GM21515 (cell line): ENCODE measurements around the gene OR8B8.
"Not testable (repeated sequence)": the region's sequence is repeated elsewhere in the genome, so short reads cannot be mapped to it uniquely, and the experiment has no call there.

Source experiments
- ATAC-seq: cut with Tn5 transposase; IDR thresholded peaks from one replicate; pipeline ENCODE4 v1.9.1; 2021; ENCODE audit not compliant: unreplicated experiment

The OR8B8 gene

GRCh38 chr11:124445646-124446150 lies at the start of gene OR8B8:
Gene OR8B8, minus strand, starts transcription at chr11:124445696. Its CDS starts 4,611 bp downstream, at chr11:124441085.
- ATAC-seq = no peak

- ATAC-seq = no peak
Observed at GRCh38 chr11:124493016-124493655, 47.6 kb upstream of the OR8B8 start.

- ATAC-seq = no peak
Observed at GRCh38 chr11:124483422-124483821, 37.9 kb upstream of the OR8B8 start.

GRCh38 chr11:124482362-124483147 lies 37.1 kb upstream of the OR8B8 start:
- no peak for ATAC-seq

GRCh38 chr11:124481365-124482323 lies 36.1 kb upstream of the OR8B8 start:
- ATAC-seq = peak; percentile 62

- ATAC-seq = no peak
Observed at GRCh38 chr11:124479561-124479960, 34.1 kb upstream of the OR8B8 start.

- no peak for ATAC-seq
Observed at GRCh38 chr11:124475265-124475664, 29.8 kb upstream of the OR8B8 start.

- no peak for ATAC-seq
Observed at GRCh38 chr11:124474779-124475178, 29.3 kb upstream of the OR8B8 start.

GRCh38 chr11:124474079-124474478 lies 28.6 kb upstream of the OR8B8 start:
- no peak for ATAC-seq

GRCh38 chr11:124473476-124473875 lies 28.0 kb upstream of the OR8B8 start:
- no peak for ATAC-seq

- no peak for ATAC-seq
Observed at GRCh38 chr11:124470561-124471227, 25.2 kb upstream of the OR8B8 start.

GRCh38 chr11:124467381-124467927 lies 22.0 kb upstream of the OR8B8 start:
- no peak for ATAC-seq

- ATAC-seq = no peak
Observed at GRCh38 chr11:124465368-124465767, 19.9 kb upstream of the OR8B8 start.

- ATAC-seq = no peak
Observed at GRCh38 chr11:124463990-124464389, 18.5 kb upstream of the OR8B8 start.

- no peak for ATAC-seq
Observed at GRCh38 chr11:124463324-124463723, 17.8 kb upstream of the OR8B8 start.

- no peak for ATAC-seq
Observed at GRCh38 chr11:124460459-124460858, 15.0 kb upstream of the OR8B8 start.

GRCh38 chr11:124459379-124459778 lies 13.9 kb upstream of the OR8B8 start:
- ATAC-seq = not testable (repeated sequence)

- no peak for ATAC-seq
Observed at GRCh38 chr11:124454552-124454951, 9.1 kb upstream of the OR8B8 start.

GRCh38 chr11:124446916-124447315 lies 1.4 kb upstream of the OR8B8 start:
- ATAC-seq = no peak

- ATAC-seq = no peak
Observed at GRCh38 chr11:124442847-124443246, 2.6 kb downstream of the OR8B8 start.
